Germinal center (tissue), 1 donor: ENCODE measurements around the gene ACE.

Experiments used
- DNase-seq: peaks from one replicate; pipeline ENCODE4 v3.0.0; 2012; ENCODE audit warnings: mixed read lengths, low spot score

ACE gene

GRCh38 chr17:63491413-63491812 lies 14.6 kb downstream of the ACE start:
- no peak for DNase-seq

GRCh38 chr17:63491977-63492618 lies 15.2 kb downstream of the ACE start:
- no peak for DNase-seq

DNA sequence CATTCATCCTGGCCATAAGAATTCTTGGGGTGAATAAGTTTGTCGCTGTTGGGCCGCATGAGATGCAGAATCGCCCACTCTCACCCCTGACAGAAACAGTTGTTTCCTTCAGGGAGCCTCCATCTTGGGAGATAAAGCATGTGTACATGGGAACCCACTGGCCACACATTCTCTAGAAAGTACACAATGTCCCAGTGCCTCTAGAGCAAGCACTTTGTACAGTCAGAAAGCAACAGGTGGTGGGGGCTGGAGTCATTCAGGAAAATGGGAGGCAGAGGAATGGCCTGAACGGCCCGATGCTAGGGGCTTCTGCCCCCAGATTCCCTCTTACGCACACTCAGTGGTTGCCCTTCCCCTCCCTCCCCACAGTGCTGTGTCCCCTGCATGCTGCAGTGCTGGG lies 16.1 kb downstream of the ACE start:
- DNase-seq, result no peak

- no peak for DNase-seq
These were observed 16.6 kb downstream of the ACE start for GRCh38 chr17:63493411-63493810.

- DNase-seq, result no peak
These were observed 17.6 kb downstream of the ACE start for GRCh38 chr17:63494300-63494928.

DNA sequence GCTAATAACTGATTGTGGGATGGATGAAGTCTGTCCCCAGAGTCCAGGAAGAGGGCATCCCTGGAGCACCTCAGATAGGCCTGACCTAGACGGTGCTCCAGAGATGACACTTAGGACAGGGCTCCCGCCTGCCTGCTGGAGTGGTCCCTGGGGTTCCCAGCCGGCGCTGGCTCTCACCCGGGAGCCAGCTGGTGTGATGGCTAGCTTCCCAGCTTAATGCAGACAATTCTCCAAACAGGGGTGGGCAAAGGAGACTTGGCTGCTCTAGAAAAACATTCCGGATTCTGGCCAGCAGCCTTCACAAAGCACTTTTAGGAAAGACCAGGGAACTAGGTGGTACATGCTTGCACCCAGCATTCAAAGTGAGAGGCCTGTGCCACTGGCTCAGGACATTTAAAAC lies 18.6 kb downstream of the ACE start:
- no peak for DNase-seq

- DNase-seq, result no peak
These were observed 19.3 kb downstream of the ACE start for GRCh38 chr17:63496177-63496576.

- no peak for DNase-seq
These were observed 20.0 kb downstream of the ACE start for GRCh38 chr17:63496663-63497400.

DNA sequence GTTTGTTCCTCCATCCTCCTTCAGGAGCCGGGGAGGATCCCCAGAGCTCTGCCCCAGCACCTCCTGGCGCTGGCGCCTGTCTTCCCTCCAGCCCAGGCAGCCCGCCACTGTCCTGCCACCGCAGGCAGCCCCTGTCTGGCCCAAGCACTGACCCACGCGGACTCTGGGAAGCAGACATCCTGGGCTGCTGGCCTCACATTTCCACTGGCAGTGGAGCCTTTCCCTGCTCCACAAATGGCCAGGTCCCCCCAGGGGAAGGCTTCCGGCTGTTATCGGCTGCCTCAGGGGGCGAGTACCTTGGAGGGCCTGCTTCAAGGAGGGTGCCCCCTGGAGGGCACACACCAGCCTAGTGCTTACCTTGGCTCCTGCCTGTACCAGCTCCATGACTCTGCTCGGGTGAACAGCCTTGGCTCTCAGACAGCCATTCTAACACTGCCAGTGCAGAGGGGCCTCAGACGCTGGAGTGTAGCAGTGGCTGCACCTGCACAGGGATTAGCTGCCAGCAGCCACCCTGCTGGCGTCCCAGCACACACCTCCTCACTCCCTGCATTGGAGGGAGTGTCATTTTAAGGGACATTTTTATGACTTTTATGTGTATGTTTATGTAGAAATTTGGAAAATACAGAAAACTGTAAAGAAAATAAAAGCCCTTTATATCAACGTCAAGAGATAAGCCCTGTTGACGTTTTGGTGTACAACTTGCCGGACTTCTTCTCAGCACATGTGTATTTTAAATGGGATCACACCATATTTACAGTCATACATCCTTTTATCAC lies 21.0 kb downstream of the ACE start:
- DNase-seq, result no peak

DNA sequence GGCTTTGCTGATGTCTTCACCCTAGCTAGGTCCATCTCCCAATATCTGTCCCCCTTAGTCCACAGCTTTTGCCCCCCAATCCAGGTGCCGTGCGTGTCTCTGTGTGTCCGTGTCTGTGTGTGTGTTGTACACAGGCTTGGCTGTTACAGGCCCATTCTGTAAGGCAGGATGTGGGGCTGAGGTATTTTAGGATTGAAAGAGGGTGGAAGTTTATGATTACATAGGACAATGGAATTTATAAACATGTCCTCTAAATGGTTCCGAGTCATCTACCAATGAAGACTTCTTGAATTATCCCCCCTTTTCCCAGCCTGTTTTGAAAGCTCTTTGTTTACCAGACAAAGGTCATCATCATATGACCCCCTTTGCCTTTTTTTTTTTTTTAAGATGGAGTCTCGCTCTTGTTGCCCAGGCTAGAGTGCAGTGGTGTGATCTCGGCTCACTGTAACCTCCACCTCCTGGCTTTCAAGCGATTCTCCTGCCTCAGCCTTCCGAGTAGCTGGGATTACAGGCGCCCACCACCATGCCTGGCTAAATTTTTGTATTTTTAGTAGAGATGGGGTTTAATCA lies 21.9 kb downstream of the ACE start:
- no peak for DNase-seq

DNA sequence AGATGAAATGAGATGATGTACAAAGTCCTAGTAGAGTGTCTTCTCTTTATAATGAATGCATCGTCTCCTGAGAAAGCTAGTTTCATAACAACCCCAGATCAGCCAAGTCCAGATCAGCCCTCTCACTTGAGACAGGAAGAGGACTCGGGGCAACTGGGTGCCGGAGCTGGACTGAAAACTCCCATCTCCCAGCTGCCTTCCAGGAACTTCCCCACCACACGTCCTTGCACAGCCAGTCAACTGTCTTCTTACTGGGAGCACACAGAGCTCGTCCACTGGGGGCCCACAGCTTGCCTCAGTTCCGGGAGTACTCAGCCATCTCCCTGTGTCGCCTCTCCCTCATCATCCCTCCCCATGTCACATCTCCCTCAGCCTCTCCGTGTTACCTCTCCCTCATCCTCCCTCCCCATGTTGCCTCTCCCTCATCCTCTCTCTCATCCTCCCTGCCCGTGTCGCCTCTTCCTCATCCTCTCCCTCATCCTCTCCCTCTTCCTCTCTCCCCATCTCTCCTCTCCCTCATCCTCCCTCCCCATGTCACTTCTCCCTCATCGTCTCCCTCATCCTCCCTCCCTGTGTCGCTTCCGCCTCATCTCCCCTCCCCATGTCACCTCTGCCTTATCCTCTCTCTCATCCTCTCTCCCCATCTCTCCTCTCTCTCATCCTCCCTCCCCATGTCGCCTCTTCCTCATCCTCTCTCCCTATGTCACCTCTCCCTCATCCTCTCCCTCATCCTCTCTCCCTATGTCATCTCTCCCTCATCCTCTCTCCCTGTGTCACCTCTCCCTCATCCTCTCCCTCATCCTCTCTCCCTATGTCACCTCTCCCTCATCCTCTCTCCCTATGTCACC lies 23.9 kb downstream of the ACE start:
- DNase-seq, result no peak

DNA sequence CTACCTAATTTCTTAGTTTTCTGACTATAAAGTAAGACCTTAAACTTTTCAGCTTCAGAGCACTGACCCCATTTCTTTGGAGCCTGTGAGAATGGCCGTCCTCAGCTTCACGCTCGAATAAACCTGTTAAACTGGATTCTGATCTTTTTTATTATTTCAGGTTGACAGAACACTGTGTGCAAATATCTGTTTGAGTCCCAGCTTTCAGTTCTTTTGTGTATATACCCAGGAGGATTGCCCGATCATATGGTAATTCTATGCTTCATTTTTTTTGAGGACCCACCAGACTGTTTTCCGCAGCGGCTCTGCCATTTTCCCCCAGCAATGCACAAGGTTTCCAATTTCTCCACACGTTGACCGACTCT lies 26.5 kb downstream of the ACE start:
- DNase-seq, result no peak

- no peak for DNase-seq
These were observed 27.4 kb downstream of the ACE start for GRCh38 chr17:63504261-63504660.

DNA sequence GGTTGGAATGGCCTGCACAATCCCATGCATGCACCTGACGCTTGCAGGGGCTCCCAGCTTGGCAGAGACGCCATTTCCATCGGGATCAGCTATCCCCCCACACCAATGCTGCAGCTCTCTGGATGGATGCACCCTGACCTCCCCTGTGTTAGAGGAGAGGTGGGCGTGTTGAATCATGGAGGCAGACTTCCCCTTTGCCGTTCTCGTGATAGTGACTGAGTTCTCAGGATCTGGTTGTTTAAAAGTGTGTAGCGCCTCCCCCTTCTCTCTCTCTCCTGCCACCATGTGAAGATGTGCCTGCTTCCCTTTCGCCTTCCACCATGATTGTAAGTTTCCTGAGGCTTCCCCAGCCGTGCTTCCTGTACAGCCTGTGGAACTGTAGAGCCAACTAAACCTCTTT lies 28.5 kb downstream of the ACE start:
- no peak for DNase-seq

DNA sequence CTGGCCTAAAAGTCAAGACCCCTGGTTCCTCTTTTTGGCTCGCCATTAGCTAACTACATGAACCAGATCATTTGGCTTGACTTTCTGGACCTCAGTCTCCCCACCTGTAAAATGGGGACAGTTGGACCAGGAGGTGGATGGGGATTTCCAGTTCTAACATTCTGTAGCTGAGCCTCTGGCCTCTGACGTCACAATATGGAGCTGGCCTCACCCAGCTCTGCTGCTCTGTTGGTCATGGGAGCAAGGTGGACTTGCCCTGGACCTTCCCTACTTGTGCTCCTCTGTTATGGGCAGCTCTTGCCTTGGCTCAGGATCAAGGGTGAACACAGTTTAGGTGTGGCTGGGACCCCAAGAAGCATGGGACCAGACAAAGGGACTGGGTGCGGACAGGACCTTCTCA lies 29.8 kb downstream of the ACE start:
- DNase-seq, result no peak

DNA sequence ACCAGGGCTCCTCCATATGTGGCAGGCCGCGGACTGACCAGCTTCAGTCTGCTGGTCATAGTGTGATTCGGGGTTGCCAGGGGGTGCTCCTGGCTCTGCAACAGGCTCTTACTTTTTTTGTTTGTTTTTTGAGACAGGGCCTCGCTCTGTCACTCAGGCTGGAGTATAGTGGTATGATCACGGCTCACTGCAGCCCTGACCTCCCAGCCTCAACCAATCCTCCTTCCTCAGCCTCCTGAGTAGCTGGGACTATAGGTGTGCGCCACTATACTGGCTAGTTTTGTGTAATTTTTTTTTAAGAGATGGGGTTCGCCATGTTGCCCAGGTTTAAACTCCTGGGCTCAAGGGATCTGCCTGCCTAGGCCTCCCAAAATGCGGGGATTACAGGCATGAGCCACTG lies 34.5 kb downstream of the ACE start:
- no peak for DNase-seq

- DNase-seq, result no peak
These were observed 35.5 kb downstream of the ACE start for GRCh38 chr17:63512388-63512787.

GRCh38 chr17:63512896-63513644 lies 36.2 kb downstream of the ACE start:
- DNase-seq, result no peak

- no peak for DNase-seq
These were observed 37.6 kb downstream of the ACE start for GRCh38 chr17:63514477-63514876.

DNA sequence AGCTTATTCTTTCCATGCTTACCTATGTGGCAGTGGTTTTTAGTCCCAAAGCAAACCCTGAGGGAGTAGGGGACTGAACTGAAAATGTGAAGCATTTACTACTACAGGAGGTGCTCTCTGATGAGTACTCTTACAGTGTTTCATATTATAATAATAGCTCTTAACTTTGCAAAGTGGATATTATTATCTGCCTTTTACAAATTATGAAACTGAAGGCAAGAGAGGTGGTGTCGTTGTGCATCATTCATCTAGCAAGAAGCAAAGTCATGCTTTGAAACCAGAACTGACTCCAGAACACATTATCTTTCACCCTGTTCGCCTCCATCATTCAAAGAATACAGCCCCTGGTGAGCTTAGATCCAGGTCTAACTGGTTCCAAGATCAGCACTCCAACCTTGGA lies 38.1 kb downstream of the ACE start:
- no peak for DNase-seq

GRCh38 chr17:63515426-63515825 lies 38.6 kb downstream of the ACE start:
- no peak for DNase-seq
